Uterus (tissue), 2 donors: Measurements from ENCODE around the gene IER2.

Experiments used
- POLR2A ChIP-seq, 2 donors: fragments of 450-650 bp; IDR thresholded peaks; one replicate each; pipeline ENCODE4 v1.6.1; 2016; ENCODE audit warnings: antibody characterized with exemption in 2 of 2, mild to moderate bottlenecking in 1 of 2, moderate library complexity in 1 of 2
- TF ChIP-seq, protein P1 (sequence below), 4 experiments: fragments of 200-600 bp in 2 of 4; fragments of 450-650 bp in 2 of 4; sonication (generic) in 2 of 4; IDR thresholded peaks; one replicate each; pipeline ENCODE4 v1.5.1; 2016 to 2019; ENCODE audit warnings: antibody characterized with exemption in 4 of 4, mild to moderate bottlenecking in 2 of 4, moderate library complexity in 1 of 4

DNA sequence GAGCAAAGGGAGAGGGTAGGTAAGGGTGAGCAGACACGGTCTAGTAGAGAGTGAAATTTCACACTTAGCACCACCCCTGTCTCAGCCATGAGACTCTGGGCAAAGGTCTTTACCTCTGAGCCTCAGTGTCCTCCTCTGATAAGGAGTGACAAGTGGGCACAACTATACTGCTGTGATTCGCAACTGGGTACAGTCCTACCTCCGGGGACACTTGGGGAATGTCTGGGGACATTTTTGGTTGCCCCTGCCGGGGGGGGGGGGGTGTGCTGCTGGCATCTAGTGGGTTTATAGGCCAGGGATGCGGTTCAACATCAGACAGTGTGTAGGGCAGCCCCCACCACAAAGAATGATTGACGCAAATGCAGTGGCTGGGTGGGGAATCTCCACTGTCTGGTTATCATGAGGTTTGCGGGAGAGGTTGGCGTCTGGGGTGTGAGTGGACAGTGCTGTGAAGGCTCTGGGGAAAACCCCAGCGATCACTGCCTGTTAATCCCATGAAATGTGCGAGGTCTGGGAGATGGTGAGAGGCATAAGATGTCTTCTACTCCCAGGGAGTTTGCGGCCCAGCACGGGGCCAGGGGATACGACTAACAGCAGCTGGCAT lies 27.8 kb upstream of the IER2 start:
- TF ChIP-seq, protein P1, sequence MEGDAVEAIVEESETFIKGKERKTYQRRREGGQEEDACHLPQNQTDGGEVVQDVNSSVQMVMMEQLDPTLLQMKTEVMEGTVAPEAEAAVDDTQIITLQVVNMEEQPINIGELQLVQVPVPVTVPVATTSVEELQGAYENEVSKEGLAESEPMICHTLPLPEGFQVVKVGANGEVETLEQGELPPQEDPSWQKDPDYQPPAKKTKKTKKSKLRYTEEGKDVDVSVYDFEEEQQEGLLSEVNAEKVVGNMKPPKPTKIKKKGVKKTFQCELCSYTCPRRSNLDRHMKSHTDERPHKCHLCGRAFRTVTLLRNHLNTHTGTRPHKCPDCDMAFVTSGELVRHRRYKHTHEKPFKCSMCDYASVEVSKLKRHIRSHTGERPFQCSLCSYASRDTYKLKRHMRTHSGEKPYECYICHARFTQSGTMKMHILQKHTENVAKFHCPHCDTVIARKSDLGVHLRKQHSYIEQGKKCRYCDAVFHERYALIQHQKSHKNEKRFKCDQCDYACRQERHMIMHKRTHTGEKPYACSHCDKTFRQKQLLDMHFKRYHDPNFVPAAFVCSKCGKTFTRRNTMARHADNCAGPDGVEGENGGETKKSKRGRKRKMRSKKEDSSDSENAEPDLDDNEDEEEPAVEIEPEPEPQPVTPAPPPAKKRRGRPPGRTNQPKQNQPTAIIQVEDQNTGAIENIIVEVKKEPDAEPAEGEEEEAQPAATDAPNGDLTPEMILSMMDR (IDR thresholded peaks at IDR 0.05), result no peak
- TF ChIP-seq POLR2A (IDR thresholded peaks at IDR 0.05), result no peak
